Activated CD4-positive, alpha-beta T cell treated with anti-CD3 and anti-CD28 coated beads, Interleukin-10, Interleukin-2, amounts not matched to agents 100 ng/mL and 50 ng/mL, durations not matched to agents 16 hours and 8 hours (primary cell): ENCODE results near the gene MUC5AC.
"Not testable (repeated sequence)": the region's sequence is repeated elsewhere in the genome, so short reads cannot be mapped to it uniquely, and the experiment has no call there.

Experiments
- DNase-seq: peaks from one replicate; pipeline ENCODE4 v3.0.0-alpha.2; 2020

The MUC5AC gene

DNA sequence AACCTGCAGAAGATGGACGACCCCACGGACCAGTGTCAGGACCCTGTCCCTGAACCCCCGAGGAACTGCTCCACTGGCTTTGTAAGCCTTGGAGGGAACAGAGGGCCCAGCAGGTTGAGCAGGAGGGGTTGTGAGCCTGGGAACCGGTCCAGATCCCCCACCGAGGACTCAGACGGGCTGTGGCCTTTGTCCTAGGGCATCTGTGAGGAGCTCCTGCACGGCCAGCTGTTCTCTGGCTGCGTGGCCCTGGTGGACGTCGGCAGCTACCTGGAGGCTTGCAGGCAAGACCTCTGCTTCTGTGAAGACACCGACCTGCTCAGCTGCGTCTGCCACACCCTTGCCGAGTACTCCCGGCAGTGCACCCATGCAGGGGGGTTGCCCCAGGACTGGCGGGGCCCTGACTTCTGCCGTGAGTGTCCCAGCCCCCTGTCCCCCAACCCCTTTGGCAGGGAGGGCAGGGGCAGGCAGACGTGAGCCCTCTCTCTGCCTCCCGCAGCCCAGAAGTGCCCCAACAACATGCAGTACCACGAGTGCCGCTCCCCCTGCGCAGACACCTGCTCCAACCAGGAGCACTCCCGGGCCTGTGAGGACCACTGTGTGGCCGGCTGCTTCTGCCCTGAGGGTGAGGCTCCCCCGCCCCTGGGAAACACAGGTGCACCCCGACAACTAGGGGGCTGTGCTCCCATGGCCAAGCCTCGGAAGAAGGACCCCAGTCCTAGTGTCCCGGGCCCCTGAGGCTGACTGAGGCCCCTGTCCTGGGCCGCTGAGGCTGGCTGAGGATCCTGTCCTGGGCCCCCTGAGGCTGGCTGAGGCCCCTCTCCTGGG, 6.4 kb downstream of the MUC5AC start:
- no peak for DNase-seq

DNA sequence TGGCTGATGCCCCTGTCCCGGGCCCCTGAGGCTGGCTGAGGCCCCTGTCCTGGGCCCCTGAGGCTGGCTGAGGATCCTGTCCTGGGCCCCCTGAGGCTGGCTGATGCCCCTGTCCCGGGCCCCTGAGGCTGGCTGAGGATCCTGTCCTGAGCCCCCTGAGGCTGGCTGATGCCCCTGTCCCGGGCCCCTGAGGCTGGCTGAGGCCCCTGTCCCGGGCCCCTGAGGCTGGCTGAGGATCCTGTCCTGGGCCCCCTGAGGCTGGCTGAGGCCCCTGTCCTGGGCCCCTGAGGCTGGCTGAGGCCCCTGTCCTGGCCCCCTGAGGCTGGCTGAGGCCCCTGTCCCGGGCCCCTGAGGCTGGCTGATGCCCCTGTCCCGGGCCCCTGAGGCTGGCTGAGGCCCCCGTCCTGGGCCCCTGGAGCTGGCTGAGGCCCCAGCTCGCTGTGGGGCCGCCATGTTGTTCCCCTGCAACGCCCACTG, 7.1 kb downstream of the MUC5AC start:
- DNase-seq: not testable (repeated sequence)

DNA sequence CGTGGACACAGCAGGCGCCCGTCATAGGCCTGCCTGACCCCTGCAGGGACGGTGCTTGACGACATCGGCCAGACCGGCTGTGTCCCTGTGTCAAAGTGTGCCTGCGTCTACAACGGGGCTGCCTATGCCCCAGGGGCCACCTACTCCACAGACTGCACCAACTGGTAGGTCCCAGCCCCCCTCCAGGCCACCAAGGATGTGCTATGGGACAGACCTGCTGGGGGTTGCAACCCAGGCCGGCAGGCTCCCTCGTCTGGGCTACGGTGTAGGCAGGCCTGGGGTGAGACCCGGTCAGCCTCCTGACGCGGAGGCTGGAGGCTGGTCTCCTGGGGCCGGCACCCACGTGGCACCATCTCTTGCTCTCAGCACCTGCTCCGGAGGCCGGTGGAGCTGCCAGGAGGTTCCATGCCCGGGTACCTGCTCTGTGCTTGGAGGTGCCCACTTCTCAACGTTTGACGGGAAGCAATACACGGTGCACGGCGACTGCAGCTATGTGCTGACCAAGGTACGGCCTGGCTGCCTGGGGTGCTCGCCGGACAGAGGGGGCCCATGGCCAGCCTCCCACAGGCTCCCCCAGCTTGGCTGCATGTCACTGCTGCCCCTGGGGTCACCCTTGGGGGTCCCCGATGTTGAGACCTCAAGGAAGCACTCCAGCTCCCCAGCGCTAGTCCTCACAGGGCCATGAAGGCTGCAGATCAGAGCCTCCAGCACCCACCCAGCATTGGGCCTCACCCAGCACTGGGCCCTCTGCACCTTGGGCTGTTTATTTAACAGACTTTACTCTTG, 7.7 kb downstream of the MUC5AC start:
- no peak for DNase-seq

DNA sequence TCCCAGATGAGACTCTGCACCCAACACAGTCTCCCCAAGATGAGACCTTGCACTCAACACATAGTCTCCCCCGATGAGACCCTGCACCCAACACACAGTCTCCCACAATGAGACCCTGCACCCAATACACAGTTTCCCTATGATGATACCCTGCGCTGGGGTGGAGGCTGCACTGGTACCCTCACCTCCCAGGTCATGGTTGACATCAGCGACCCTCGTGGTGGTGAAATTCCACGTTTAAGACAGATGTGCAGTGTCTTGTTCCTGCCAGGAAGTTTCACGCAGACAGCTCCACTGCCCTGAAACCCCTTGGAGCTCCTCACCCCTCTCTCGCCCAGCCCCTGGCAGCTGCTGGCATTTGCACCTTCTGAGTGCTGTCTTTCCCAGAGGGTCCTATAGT, 9.5 kb downstream of the MUC5AC start:
- DNase-seq: no peak

DNA sequence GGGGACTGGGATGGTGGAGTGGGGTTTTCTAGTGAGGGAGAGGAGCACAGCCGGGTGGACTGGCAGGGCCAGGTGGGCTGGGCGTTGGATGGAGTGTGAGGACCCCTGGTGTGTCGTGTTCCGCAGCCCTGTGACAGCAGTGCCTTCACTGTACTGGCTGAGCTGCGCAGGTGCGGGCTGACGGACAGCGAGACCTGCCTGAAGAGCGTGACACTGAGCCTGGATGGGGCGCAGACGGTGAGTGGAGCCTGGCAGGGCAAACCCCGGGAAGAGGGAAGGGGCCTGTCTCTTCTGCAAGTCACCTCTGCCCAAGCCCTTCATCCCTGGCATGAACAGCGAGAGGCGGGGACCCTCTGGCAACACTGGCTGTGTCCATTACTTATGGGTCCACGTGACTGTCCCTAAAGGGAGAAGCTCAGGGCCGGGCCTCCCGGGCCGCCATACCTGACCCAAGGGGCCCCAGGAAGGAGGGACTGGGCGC, 10.0 kb downstream of the MUC5AC start:
- DNase-seq: no peak

DNA sequence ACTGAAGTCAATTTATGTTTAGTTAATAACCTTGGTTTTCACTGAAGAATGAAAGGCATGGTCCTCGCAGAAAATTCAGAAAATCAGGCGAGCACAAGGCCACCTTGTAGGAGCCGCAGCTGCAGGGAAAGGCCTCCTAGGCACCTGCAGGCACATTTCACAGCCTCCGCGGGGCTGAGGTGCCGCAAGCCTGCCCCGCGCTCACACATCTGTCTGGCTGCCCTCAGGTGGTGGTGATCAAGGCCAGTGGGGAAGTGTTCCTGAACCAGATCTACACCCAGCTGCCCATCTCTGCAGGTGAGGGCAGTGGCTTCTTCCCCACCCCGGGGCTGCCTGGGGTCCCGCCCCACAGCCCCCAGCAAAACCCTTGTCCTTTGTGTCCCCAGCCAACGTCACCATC, 10.5 kb downstream of the MUC5AC start:
- no peak for DNase-seq

DNA sequence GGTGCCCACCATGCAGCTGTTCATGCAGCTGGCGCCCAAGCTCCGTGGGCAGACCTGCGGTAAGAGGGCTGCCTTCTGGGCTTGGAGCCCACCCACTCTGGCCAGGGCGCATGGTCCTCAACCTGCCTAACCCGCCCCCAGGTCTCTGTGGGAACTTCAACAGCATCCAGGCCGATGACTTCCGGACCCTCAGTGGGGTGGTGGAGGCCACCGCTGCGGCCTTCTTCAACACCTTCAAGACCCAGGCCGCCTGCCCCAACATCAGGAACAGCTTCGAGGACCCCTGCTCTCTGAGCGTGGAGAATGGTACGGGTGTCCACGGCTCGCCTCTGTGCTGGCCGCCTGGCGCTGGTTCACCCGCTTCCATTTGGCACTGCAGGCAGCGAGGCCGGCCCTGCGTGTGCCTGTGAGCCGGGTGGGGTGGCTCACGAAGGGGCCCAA, 11.0 kb downstream of the MUC5AC start:
- no peak for DNase-seq

DNA sequence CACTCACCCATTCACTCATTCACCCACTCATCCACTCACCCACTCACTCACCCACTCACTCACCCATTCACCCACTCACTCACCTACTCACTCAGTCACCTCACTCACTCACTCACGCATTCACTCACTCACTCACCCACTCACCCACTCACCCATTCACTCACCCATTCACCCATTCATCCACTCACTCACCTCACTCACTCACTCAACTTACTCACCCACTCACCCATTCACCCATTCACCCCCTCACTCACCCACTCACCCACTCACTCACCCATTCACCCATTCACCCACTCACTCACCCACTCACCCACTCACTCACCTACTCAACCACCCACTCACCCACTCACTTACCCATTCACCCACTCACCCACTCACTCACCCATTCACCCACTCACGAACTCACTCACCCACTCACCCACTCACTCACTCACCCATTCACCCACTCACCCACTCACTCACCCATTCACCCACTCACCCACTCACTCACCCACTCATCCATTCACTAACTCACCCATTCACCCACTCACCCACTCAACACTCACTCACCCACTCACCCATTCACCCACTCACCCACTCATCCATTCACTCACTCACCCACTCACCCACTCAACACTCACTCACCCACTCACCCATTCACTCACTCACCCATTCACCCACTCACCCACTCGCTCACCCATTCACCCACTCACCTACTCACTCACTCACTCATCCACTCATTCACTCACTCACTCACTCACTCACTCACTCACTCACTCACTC, 13.7 kb downstream of the MUC5AC start:
- no peak for DNase-seq

DNA sequence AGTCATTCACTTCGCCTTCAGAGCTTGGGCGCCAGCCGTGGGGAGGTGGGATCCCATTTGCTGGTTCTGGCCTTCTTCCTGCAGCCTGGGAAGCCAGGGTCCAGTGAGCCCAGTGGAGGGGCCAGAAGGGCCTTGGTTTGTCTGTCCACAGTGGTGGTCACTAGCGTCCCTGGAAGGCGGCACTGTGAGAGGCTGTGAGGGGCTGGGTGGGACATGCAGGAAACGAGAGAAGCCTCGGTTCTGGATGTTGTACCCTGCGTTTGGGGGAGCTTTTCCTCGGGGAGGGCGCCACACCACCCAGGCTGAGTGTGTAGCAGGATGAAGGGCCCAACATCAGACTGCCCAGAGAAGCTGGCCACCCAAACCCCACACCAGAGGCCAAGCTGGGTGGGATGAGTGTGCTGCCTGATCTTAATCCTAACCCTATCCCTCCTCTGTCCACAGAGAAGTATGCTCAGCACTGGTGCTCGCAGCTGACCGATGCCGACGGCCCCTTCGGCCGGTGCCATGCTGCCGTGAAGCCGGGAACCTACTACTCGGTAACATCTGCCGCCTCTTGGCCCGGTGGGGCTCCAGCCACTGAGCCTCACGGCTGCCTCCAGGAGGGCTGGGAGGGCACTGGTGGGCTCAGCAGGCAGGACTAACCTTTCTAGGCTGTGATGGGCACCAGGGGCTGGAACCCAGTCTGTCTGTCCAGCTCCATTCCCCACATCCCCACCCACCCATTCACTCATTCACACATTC, 14.4 kb downstream of the MUC5AC start:
- no peak for DNase-seq

DNA sequence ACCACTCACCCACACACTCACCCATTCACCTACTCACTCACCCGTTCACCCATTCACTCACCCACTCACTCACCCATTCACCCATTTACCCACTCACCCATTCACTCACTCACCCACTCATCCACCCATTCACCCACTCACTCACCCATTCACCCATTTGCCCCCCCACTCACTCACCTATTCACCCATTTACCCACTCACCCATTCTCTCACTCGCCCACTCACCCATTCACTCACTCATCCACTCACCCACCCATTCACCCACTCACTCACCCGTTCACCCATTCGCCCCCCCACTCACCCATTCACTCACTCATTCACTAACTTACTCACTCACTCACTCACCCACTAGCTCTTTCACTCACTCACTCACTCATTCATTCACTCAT, 15.0 kb downstream of the MUC5AC start:
- DNase-seq: no peak

DNA sequence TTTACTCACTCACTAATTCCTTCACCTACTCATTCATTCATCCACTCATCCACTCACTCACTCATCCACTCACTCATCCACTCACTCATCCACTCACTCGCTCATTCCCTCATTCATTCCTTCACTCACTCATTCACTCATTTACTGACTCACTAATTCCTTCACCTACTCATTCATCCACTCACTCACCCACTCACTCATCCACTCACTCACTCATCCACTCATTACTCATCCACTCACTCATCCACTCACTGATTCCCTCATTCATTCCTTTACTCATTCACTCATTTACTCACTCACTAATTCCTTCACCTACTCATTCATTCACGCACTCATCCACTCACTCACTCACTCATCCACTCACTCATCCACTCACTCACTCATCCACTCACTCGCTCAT, 15.6 kb downstream of the MUC5AC start:
- not testable (repeated sequence) for DNase-seq

DNA sequence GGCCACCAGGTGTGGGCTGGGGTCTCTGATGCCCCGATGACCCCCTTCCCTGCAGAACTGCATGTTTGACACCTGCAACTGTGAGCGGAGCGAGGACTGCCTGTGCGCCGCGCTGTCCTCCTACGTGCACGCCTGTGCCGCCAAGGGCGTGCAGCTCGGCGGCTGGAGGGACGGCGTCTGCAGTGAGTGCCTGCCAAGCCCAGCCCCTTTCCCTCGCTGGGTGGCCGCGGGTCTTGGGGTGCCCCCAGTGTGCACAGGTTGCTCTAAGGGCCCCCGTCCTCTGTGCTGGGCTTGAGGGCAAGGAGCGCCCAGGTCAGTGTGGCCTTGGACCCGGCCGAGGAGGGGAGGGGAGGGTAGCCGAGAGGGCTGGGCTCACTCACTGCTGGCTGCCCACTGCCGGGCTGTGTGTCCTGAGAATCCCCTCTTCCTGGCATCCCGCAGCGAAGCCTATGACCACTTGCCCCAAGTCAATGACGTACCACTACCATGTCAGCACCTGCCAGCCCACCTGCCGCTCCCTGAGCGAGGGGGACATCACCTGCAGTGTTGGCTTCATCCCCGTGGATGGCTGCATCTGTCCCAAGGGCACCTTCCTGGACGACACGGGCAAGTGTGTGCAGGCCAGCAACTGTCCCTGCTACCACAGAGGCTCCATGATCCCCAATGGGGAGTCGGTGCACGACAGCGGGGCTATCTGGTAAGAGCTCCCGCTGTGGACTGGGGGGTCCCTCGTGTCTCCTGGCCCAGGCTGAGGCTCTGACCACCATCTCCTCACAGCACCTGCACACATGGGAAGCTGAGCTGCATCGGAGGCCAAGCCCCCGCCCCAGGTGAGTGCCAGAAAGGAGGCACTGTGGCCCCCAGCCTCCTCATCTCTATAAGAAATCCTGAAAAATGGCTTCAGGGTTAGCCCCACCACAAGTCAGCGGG, 17.0 kb downstream of the MUC5AC start:
- DNase-seq: no peak

DNA sequence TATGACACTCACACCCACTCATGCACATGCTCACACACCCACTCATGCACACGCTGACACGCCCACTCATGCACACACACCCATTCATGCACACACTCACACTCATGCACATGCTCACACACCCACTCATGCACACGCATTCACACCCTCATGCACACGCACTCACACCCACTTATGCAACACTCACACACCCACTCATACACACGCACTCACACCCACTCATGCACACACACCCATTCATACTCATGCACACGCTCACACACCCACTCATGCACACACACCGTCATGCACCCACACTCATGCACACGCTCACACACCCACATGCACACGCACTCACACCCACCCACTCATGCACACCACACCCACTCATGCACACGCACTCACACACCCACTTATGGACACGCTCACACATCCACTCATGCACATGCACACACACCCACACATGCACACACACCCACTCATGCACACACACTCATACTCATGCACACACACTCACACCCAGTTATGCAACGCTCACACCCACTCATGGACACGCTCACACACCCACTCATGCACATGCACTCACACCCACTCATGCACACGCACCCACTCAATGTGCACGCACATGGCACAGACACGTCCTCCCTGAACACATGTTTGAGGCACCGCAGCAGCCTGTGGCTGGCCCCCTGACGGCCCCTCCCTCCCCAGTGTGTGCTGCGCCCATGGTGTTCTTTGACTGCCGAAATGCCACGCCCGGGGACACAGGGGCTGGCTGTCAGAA, 17.9 kb downstream of the MUC5AC start:
- no peak for DNase-seq

DNA sequence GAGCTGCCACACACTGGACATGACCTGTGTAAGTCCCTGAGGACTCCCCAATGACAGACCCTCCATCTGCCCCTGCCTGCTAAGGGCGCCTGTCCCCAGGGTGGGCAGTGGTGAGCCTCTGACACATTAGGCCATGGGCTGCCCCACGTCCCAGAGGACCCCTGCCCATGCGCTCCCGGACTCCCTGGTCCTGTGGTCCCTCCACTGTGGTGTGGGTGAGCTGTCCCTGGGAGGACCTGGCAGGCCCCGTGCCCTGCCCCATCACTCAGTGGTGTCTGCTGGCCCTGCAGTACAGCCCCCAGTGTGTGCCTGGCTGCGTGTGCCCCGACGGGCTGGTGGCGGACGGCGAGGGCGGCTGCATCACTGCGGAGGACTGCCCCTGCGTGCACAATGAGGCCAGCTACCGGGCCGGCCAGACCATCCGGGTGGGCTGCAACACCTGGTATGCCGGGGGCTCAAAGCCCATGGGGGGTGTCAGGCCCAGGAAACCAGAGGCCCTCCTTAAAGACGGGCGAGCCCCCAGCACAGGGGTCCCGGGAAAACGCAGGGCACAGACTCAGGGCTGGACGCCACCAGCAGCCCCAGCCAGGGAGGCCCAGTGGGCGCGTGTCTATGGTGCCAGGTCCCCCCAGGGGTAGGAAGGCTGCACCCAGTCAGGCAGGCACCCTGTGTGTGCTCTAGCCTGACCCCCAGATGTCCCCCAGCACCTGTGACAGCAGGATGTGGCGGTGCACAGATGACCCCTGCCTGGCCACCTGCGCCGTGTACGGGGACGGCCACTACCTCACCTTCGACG, 18.7 kb downstream of the MUC5AC start:
- DNase-seq: no peak

DNA sequence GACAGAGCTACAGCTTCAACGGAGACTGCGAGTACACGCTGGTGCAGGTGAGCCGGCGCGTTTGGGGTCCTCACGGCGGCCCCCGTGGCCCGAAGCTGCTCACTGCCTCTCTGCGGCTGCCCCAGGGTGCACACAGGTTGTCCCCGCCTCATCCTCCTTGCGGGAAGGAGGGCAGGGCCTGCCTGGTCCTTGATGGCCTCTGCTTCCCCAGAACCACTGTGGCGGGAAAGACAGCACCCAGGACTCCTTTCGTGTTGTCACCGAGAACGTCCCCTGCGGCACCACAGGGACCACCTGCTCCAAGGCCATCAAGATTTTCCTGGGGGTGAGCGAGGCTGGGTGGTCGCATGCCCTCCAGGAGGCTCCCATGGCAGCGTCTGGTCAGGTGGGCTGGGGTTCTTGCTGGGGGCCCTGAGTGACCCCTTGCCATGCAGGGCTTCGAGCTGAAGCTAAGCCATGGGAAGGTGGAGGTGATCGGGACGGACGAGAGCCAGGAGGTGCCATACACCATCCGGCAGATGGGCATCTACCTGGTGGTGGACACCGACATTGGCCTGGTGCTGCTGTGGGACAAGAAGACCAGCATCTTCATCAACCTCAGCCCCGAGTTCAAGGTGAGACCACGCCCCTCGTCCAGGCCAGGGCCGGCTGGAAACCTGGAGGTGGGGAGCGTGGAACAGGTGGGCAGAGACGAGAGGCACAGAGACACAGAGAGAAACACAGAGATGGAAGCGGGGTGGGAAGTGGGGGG, 19.4 kb downstream of the MUC5AC start:
- DNase-seq: no peak

DNA sequence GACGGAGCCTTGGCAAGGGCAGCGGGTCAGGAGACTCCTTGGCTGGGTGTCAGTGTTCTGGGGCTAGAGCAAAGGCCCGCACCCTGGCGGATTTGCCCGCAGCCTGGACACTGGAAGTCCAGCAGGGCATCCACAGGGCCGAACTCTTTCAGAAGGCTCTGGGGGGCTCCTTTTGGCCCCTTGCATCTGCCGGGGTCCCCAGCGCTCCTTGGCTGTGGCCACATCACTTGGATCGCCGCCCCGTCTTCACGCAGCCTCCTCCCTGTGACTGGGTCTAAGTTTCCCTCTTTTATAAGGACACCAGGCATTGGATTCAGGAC, 20.0 kb downstream of the MUC5AC start:
- no peak for DNase-seq

DNA sequence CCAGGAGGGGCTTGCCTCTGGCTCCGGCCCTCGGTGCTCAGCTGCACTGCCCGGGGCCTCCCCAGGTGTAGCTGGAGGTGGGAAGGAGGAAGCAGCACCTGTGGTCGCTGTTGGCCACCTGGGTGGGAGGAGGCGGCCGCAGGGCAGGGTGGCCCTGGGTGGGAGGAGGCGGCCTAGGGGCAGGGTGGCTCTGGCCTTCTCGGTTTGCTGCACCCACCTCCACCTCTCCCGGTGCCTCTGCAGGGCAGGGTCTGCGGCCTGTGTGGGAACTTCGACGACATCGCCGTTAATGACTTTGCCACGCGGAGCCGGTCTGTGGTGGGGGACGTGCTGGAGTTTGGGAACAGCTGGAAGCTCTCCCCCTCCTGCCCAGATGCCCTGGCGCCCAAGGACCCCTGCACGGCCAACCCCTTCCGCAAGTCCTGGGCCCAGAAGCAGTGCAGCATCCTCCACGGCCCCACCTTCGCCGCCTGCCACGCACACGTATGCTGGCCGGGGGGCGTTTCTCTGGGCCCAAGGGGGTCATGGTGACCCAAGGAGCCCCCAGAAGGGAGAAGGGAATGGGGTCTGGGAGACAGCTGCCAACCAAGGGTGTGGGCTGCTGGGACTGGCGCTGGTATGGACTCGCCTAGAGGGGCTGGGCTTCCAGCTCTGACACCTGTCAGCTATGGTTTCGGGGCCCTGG, 20.6 kb downstream of the MUC5AC start:
- no peak for DNase-seq

DNA sequence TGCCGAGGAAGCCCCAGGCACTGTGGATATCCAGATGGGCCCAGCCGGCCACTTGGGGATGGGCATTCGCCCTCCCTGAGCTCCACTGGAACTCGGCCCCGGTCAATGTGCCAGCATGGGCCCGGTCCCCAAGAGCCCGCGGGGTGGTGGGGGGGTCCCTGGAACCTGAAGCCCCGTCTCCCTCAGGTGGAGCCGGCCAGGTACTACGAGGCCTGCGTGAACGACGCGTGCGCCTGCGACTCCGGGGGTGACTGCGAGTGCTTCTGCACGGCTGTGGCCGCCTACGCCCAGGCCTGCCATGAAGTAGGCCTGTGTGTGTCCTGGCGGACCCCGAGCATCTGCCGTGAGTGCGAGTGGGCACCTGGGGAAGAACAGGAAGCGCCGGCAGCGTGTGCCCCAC, 21.2 kb downstream of the MUC5AC start:
- DNase-seq: no peak
